Measurements from ENCODE around the gene OSCP1. TPM values are rescaled to one million over a fixed set of nuclear protein-coding genes. Genes with fewer than 3 reads are reported as not detected.

The OSCP1 gene
- total RNA-seq, 4 donors from 2014 or later, result 15.2 to 31.9 (median 19.5) TPM

DNA sequence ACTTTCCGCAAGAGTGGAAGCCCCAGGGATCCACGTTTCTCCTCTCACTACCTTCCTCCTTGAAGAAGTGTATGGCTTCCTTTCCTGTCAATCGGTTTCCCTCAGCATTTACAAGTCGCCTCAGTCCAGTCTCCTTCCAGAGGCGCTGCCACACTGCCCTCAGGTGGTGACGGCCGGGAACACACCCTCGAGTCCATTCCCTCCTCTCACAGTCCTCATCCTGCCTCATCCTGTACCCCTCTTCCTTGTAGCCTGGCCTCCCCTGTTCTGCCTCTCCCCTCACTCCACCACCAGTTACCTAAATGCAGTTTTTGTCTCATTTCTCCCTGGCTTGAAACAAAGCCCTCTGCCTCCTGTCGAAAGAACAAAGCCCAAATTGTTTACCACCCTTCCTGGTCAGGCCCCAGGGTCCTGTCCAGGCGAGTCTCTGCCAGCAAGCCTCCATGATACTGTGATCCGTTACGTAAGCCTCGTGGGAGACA lies 29.4 kb downstream of the OSCP1 start:
- H3K36me3 ChIP-seq, result peaks cover 16 to 25% of the 10 kb centered on the region in 2 donors
- peak; percentile 83 to 90 for DNase-seq
- TF ChIP-seq POLR2A (IDR thresholded peaks at IDR 0.05), result no peak
- TF ChIP-seq, protein P1, sequence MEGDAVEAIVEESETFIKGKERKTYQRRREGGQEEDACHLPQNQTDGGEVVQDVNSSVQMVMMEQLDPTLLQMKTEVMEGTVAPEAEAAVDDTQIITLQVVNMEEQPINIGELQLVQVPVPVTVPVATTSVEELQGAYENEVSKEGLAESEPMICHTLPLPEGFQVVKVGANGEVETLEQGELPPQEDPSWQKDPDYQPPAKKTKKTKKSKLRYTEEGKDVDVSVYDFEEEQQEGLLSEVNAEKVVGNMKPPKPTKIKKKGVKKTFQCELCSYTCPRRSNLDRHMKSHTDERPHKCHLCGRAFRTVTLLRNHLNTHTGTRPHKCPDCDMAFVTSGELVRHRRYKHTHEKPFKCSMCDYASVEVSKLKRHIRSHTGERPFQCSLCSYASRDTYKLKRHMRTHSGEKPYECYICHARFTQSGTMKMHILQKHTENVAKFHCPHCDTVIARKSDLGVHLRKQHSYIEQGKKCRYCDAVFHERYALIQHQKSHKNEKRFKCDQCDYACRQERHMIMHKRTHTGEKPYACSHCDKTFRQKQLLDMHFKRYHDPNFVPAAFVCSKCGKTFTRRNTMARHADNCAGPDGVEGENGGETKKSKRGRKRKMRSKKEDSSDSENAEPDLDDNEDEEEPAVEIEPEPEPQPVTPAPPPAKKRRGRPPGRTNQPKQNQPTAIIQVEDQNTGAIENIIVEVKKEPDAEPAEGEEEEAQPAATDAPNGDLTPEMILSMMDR (IDR thresholded peaks at IDR 0.05), result peak; percentile 68 to 96 (median 90)
- intact Hi-C loops (cut with DNase I), result loop anchor here (2.0 to 10.0 kb wide), 2 partner anchors 78 to 326 kb away; no protein-coding TSS in a partner anchor
- no peaks in the 10 kb centered on the region for H3K9me3 ChIP-seq
- WGBS, 2 donors, result 16 to 20% methylated on average over 13 of the region's 13 CpGs
- peaks cover 0 to 4% of the 10 kb centered on the region in 2 donors for H3K4me1 ChIP-seq
- H3K27me3 ChIP-seq, result no peaks in the 10 kb centered on the region
- no peak overlapping the region for H3K4me3 ChIP-seq (replicated peaks in 1 of 3)
- no peak overlapping the region for H3K27ac ChIP-seq

DNA sequence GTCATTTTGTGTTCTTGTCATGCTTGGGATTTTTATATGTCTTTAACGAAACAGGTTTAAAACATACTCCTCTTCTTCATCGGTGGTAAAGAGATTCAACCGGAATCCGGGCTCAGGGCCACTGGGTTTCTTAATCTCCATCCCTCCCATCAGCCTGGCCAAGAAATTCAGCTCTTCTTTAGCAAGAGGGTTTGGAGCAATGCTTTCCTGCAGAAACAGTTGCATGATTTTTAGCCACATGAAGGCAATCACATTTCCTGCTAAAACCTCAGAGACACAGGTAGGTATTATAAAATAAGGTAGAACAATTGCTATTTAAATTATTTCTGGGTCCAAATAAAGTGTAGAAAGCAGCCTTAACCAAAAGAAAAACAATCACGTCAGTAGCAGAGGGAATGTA lies 29.8 kb downstream of the OSCP1 start:
- H3K36me3 ChIP-seq, result peaks cover 16 to 25% of the 10 kb centered on the region in 2 donors
- intact Hi-C loops (cut with DNase I), result loop anchor here (2.0 to 10.0 kb wide), 2 partner anchors 78 to 326 kb away; no protein-coding TSS in a partner anchor
- H3K27ac ChIP-seq, result no peak overlapping the region
- H3K4me1 ChIP-seq, result peaks cover 0 to 4% of the 10 kb centered on the region in 2 donors
- DNase-seq, result no peak
- 59 to 62% methylated on average over 5 of the region's 5 CpGs for WGBS, 2 donors
- no peaks in the 10 kb centered on the region for H3K27me3 ChIP-seq
- no peak overlapping the region for H3K4me3 ChIP-seq (replicated peaks in 1 of 3)
- H3K9me3 ChIP-seq, result no peaks in the 10 kb centered on the region
- TF ChIP-seq, protein P1 (IDR thresholded peaks at IDR 0.05), result no peak
- TF ChIP-seq POLR2A (IDR thresholded peaks at IDR 0.05), result no peak

DNA sequence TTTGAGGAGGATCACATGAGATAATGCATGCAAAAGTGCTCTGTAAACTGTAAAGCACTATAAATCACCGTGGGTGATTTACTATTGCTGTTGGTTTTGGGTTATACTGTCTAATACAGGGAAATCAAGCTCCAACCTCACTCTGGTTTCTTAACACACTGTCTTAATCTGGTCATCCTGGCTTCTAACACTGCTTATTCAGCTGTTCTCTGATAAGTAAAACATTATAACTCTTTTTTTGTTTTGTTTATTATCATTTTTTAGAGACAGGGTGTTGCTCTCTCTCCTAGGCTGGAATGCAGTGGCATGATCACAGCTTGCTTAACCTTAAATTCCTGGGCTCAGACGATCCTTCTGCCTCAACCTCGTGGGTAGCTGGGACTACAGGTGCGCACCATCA lies 30.7 kb downstream of the OSCP1 start:
- intact Hi-C loops (cut with DNase I), result no loop called here
- no peak overlapping the region for H3K27ac ChIP-seq
- peaks cover 16 to 25% of the 10 kb centered on the region in 2 donors for H3K36me3 ChIP-seq
- TF ChIP-seq, protein P1 (IDR thresholded peaks at IDR 0.05), result no peak
- TF ChIP-seq POLR2A (IDR thresholded peaks at IDR 0.05), result no peak
- no peaks in the 10 kb centered on the region for H3K27me3 ChIP-seq
- H3K9me3 ChIP-seq, result no peaks in the 10 kb centered on the region
- H3K4me3 ChIP-seq (replicated peaks in 1 of 3), result no peak overlapping the region
- 86% methylated on average over 4 of the region's 4 CpGs for WGBS, 2 donors
- no peak for DNase-seq
- H3K4me1 ChIP-seq, result peaks cover 0 to 4% of the 10 kb centered on the region in 2 donors

DNA sequence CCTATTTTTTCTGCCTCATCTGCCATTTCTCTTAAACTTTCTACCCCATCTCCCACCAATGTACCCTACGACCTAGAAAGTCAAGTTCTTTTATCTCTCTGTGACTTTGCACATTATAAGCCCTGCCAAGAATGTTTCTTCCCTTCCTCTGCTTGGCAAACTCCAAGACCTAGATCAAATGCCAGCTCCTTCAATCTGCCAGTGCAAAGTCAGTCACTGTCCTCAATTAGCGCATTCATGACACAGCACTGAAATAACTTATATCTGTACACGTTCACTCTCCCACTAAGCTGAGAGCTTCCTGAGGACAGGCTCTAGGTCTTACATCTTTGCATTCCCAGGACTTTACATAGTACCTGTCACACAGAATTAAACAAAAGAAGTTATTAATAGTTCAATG lies 31.1 kb downstream of the OSCP1 start:
- Histone ChIP-seq H3K4me3 (replicated peaks in 1 of 3) (no peak overlapping the region), H3K36me3 (peaks cover 16 to 25% of the 10 kb centered on the region in 2 donors), H3K9me3 (no peaks in the 10 kb centered on the region), H3K4me1 (peaks cover 0 to 4% of the 10 kb centered on the region in 2 donors), H3K27me3 (no peaks in the 10 kb centered on the region), H3K27ac (no peak overlapping the region)
- no peak for DNase-seq
- 88 to 93% methylated on average over 3 of the region's 3 CpGs for WGBS, 2 donors
- TF ChIP-seq POLR2A (IDR thresholded peaks at IDR 0.05), result no peak
- TF ChIP-seq, protein P1 (IDR thresholded peaks at IDR 0.05), result no peak
- intact Hi-C loops (cut with DNase I), result no loop called here

- Histone ChIP-seq H3K9me3 (no peaks in the 10 kb centered on the region), H3K4me3 (replicated peaks in 1 of 3) (no peak overlapping the region), H3K27me3 (no peaks in the 10 kb centered on the region), H3K27ac (no peak overlapping the region), H3K36me3 (peaks cover 16 to 20% of the 10 kb centered on the region in 2 donors), H3K4me1 (peaks cover 0 to 4% of the 10 kb centered on the region in 2 donors)
- TF ChIP-seq, protein P1 (IDR thresholded peaks at IDR 0.05), result no peak
- no peak for TF ChIP-seq POLR2A (IDR thresholded peaks at IDR 0.05)
- DNase-seq, result no peak
- 87 to 95% methylated on average over 9 of the region's 9 CpGs for WGBS, 2 donors
- intact Hi-C loops (cut with DNase I), result no loop called here
Observed at GRCh38 chr1:36417931-36418330, 32.3 kb downstream of the OSCP1 start.

Measured in thyroid gland (tissue), 4 donors.